D721Med (cell line): ENCODE measurements around the gene FAM181A.
A peak's percentile ranks its signal among the peaks of the same experiment; 100 is the strongest.

Source experiments
- DNase-seq: peaks from one replicate; pipeline ENCODE4 v3.0.0; 2011; ENCODE audit warnings: low spot score; ENCODE audit not compliant: insufficient read length
- FAIRE-seq: peaks from 2 replicates; lab custom pipeline; 2011; peaks lifted over from hg19 to GRCh38; lab: Jason Lieb, UNC
- CTCF ChIP-seq: IDR thresholded peaks from 2 replicates; pipeline ENCODE4 v1.5.1; 2012; ENCODE audit warnings: mild to moderate bottlenecking, control low read depth; ENCODE audit not compliant: insufficient read depth; ENCODE audit errors: missing control alignments

FAM181A gene

DNA sequence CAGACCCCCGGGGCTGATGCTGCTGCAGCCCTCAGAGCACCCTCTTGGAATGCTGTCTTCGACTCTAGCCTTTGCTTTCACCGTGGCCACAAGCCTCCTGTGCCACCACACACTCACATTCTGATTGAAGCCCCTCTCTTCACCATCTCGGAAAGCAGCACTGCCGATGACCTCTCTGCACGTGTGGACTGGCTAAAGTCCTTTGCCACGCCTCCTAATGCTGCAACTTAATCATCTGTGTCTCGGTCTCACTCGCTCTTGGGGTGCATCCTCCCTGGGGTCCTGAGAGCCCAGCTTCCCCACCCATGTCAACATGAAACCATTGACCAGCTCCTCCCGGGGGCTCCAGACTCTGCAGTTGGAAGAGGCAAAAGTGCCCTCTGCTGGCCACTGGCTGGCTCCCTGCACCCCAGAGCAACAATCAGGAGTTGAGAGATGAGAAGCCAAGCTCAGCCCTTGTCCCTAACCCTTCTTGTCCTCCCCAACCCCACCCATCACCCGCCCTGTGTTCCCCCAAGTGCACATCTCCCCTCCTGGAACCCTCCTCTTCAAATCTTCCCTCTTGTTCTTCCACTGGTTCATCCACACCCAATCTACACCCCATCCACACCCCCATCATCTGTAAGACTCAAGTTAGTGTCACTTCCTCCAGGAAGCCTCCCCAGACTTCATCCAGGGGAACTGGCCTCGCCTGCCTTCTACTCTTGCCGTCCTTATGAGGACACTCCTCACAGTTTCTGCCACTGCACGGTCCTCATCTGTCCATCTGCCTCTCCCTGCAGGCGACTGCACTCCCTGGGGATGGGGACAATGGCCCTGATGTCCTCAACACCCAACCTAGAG is 23.6 kb upstream of the FAM181A start:
- TF ChIP-seq CTCF = peak; percentile 32

GRCh38 chr14:93905623-93906022 is 21.5 kb upstream of the FAM181A start:
- FAIRE-seq = peak; percentile 41
- peak; percentile 70 for DNase-seq
- TF ChIP-seq CTCF = no peak

More for the DNA sequence above, 23.6 kb upstream of the FAM181A start:
- DNase-seq (no peak), FAIRE-seq (no peak)

GRCh38 chr14:93906341-93907329 is 20.5 kb upstream of the FAM181A start:
- no peak for FAIRE-seq
- DNase-seq = no peak

DNA sequence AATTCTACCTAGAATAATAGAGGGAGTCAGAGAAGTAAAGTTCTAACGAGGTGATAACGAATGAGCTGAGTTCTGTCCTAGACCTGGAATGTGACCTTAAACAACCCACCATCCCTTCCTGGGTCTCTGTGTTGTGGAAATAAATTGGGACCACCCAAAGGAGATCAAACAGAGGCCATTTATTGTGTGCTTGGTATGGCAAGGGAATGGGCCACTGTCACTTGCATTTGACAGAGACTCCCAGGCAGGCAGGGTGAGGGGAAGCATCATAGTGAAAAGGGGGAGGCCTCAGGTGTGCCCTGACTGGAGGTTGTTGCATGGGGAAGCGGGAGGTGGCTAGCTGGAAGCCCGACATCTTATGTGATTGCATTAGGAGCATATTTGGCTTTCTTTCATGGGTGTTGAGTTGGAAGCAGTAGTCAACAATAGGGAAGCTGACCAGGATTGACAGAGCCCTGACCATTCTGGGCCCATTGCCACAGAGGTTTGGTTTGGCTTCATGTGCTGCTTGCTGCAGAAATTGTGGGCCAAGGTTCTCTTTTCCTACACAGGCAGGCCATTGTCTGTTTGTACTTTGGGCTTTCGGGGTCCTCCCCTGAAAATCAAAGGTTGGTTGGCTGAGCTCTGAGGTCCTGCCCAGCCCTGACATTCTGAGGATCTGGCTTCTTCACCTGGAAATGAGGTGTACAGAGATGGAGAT is 17.6 kb upstream of the FAM181A start:
- no peak for FAIRE-seq
- TF ChIP-seq CTCF = no peak

More at GRCh38 chr14:93906341-93907329, 20.5 kb upstream of the FAM181A start:
- peak; percentile 65 for TF ChIP-seq CTCF

GRCh38 chr14:93911975-93912615 is 15.0 kb upstream of the FAM181A start:
- TF ChIP-seq CTCF = no peak
- DNase-seq (no peak), FAIRE-seq (no peak)

More for the DNA sequence above, 17.6 kb upstream of the FAM181A start:
- no peak for DNase-seq

GRCh38 chr14:93912782-93913181 is 14.4 kb upstream of the FAM181A start:
- DNase-seq (no peak), FAIRE-seq (no peak)
- TF ChIP-seq CTCF = no peak
